Activated CD4-positive, CD25-positive, alpha-beta regulatory T cell treated with anti-CD3 and anti-CD28 coated beads, Interleukin-2, amount 50 U/mL, for 24 hours (primary cell): ENCODE measurements around the gene TYK2.
A peak's percentile ranks its signal among the peaks of the same experiment; 100 is the strongest.
"Not testable (repeated sequence)": the region's sequence is repeated elsewhere in the genome, so short reads cannot be mapped to it uniquely, and the experiment has no call there.

Experiments
- ATAC-seq, 2 donors: fragments of 150-1000 bp; cut with Tn5 transposase; one replicate each; pipeline ENCODE4 v1.10.0; 2021; ENCODE audit warnings: mild to moderate bottlenecking in 1 of 2, moderate library complexity in 1 of 2

The TYK2 gene

DNA sequence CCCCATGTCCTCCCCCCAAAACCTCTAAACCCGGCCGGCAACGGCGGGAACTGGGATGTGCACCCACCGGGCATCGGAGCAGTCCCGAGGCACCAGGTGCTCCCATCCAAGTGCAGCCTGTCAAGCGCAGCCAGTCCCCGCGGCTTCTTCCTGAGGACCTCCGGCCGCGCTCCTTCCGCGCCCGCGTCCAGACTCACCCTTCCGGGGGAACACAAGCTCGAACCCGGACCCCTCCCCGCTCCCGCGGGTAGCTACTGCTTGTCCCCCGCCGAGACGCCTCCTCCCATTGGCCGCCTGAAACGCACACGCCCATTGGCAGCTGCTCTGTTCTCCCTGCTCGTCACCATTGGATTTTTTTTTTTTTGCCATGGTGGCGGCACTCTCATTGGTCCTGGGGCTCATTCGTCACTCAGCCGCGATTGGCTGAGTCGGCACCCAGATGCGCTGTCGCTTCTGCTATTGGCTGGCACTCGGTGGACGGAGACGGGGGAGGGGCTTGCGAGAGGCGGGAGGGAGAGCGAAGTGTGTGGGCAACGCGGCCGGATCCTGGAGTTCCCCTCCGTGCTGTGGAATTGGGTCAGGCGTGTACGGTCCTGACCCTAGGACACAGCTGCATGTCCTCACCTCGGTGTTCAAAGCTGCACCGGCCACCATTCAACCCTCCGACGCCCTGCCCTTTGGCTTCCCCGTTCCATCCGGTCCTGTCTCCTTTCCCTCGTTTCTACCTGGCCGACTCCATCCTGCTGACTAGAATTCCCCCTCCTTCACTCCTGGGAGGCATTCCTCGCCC lies at the start of gene TYK2:
TSS of gene TYK2 (minus strand) at position 260 of the 790 bp plus-strand sequence. CDS start 2,166 bp downstream, outside the sequence.
- peak; percentile 99 for ATAC-seq

DNA sequence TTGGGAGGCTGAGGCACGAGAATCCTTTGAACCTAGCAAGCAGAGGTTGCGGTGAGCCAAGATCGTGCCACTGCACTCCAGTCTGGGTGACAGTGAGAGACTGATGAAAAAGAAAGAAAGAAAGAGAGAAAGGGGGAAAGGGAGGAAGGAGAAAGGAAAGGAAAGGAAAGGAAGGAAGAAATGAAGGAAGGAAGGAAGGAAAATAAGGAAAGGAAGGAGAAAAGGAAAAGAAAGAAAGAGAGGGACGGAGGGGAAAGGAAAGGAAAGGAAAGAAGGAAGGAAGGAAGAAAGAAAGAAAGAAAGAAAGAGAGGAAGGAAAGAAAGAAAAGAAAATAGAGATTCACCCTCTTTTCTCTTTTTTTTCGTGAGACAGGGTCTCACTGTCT lies 48.6 kb upstream of the TYK2 start:
- no peak for ATAC-seq

DNA sequence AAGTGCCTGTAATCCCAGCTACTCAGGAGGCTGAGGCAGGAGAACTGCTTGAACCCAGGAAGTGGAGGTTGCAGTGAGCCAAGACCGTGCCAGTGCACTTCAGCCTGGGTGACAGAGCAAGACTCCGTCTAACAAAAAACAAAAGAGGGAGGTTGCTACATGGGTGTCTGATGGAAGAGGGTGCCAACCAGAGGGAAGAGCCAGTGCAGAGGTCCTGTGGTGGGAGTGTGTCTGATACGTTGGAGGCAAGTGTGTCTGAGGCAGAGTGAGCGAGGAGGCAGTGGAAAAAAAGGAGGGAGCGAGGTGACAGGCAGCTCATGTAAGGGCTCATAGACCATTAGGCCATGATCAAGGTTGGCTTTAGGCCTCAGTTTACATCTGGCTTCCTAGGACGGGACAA lies 46.8 kb upstream of the TYK2 start:
- ATAC-seq = no peak

DNA sequence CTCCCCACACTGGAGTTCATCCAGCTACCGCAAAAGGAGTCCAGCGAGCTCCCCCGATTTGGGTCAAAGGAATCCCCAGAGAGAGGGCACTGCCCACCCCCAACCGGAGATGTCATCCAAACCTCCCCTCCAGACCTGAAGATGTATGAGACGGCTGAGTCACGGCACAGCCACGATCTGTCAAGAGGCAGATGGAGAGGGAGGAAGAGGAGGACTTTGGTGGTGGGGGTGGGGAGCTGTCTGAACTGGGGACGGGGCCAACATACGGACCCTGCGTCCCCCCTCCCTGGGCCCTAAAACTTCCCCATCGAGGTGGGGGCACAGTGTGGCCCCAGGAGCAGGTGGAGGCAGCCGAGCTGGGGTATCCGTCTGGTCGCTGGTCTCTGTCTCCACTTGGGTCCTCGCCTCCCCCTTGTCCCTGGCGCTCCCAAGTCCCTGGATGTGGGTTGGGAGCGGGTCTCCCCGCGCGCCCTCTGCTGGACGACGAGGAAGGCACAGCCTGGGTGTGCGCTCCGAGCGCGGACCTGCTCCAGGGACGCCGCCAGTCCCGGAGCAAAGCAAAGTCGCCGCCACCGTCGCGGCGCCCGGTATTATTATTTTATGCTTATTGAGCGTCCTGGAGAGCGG lies 43.8 kb upstream of the TYK2 start:
- peak in 1 of 2 donors; percentile 15 for ATAC-seq

DNA sequence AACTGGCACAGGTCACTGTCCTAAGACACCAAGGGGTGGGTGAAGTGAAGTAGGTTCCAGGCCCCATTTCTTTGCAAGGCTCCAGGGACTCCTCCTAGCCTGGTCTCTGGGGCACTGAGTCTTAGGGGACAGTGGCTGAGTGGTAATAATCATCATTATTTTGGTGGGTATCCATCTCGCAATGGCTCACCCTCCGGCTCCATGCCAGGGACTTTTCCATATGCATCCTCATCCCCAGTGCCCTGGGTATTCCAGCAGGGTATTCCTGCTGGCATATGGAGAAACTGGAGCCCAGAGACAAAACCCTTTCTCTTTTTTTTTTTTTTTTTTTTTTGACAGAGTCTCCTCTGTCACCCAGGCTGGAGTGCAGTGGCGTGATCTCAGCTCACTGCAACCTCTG lies 42.5 kb upstream of the TYK2 start:
- no peak for ATAC-seq

DNA sequence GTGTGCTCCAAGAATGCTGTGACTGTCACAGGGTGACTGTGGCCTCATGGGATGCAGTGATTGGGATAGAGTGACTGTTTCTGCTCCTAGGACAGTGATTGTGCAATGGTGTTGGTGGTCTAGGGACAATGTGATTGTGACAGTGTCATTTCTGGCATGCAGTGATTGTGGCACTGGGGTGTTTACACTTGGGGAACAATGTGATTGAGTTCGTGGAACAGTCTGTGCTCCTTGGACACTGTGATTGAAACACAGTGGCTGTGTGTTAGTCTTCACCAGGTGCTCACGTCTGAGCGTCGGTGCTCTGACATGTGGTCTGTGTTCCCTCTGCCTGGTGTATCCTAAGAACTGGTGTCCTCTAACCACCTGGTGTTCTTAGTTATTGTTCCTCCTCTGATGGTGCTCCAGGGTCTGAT lies 41.7 kb upstream of the TYK2 start:
- no peak for ATAC-seq

DNA sequence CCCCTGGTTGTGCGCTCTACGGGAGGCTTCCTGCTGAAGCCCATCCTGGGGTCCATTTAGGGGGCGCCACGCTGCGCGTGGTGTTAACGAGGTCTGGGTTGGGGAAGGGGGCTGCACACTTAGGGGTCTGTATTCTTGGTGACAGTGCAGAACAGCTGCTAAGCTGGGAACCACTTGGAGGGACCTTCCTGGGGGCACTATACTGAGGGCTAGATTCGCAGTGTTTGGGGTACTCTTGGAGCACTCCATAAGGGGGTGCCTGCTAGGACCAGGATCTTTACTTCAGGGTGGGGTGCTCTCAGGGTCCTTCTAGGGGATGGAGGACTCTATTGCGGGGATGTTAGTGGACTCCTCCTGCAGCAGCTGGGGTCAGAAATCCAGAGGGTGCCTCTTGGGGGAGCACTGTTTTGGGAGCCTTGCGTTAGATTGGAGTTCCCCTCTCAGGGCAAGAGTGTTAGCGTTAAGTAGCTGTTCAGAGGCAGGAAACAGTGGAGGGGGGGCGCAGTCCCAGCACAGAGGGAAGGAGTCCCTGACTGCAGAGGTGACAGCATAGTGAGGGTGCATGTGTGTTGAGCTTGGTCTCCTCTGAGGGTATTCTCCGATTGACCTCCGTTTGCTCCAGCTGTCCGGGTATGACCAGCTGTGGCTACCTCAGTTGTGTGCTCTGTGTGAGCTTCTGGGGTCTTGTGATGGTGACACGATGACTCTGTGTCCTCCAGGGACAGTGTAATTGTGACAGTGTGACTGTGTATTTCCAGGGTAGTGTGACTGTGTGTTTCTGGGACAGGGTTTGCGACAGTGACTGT lies 41.1 kb upstream of the TYK2 start:
- ATAC-seq = no peak

DNA sequence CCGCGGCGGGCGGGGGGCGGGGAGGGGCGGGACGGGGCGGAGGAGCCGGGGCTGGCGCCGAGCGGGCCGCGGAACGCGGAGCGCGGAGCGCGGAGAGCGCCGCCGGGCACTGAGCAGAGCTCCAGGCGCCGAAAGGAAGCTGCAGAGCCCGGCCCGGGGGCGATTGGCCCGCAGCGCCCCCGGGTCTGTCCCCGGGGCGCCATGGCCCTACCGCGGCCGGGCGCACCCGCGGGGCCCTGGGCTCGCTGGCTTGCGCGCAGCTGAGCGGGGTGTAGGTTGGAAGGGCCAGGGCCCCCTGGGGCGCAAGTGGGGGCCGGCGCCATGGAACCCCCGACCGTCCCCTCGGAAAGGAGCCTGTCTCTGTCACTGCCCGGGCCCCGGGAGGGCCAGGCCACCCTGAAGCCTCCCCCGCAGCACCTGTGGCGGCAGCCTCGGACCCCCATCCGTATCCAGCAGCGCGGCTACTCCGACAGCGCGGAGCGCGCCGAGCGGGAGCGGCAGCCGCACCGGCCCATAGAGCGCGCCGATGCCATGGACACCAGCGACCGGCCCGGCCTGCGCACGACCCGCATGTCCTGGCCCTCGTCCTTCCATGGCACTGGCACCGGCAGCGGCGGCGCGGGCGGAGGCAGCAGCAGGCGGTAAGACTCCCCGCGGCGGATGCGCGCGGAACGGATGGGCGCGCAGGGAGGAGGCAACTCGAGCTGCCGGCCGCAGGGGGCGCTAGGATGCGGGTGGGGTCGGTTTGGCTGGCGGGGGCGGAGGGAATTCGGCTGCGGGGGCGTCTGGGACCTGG lies 40.3 kb upstream of the TYK2 start, which contains the start of gene PDE4A:
TSS of gene PDE4A (plus strand) at position 95 of the 796 bp plus-strand sequence. CDS start at position 322, 227 bp downstream.
- no peak for ATAC-seq

DNA sequence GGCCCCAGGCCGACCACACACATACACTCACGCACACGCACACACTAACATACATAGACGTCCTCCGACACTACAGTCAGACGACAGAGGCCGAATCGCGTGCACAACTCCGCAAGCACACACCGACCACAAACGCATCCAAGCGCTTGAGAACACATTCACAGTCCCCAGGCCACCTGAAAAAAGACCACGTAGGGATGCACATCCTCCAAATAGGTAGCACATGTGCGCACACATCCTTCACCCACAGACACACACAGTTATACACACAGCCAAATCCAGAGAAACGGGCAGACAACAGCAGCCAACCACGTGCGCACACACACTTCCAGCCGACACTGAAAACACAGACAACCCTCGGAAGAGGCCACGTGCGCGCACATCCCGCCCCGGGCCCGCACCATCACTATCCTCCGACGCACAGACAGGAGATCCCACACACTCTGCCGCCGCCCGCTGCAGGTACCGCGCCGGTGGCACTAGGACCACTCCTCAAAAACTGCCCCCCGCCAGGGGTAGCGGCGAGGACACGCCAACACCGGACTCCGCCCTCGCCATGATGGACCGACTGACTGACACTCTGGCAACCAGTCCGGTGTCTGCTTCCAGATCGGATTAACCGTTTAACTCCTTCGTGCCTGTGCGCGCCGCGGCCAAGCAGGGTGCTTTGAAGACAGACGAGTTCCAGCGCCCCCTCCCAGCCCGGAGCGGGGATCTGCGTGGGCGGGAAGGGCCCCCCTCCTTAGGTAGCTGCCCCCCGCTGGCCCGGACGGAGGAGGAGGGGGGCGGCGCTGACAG lies 39.5 kb upstream of the TYK2 start:
- peak; percentile 16 to 18 for ATAC-seq

DNA sequence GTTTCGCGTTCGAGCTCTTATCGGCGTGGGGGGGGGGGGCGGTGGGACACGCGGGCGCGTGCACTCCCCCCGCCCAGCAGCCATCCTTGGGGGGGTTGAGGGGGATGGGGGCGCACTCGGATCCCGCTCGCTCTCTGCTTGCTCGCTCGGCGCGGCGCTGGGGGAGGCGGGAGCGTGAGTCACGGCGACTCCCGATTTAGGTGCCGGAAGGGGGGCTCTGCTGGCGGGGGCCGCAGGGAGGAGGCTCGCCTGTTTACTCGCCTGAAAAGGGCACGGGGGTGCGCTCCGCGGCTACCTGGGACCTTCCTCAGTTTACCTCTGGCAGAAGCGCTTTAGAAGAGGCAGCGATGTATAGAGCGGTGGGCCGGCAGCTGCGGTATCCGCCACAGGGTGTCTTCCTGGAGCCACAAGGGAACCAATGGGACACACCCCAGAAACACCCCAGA lies 38.9 kb upstream of the TYK2 start:
- ATAC-seq = no peak

DNA sequence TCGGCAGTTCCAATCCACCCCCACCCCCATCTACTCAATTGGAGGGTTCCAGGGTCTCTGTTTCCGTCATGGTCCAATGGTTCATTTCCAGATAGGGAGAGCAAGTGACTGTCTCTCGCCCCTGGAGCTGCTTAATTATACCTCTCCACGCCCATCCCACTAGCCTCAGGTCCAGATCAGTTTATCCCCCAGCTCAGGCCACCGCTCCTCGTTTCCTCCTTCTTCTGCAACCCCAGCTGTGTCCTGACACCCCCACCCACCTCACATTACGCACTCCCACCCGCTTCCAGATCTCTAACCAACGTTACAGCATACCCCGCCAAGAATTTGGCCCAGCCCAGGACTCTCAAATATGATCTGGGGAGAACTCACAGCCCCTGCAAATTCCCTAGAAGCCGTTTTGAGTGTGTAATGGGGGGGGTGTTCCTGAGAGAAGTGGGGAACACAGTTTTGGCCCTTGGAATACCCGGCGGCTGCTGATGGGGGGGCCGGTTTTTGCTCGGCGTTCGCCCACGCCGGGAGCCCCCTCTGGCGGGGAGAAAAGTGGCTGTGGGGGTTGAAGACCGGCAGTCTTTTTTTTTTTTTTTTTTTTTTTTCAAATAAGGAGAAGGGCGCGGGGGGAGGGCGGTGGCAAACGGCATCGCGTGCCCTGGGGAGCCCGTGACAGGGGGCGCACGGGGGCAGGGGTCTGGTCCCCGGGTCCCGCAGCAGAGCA lies 38.3 kb upstream of the TYK2 start:
- ATAC-seq = no peak

DNA sequence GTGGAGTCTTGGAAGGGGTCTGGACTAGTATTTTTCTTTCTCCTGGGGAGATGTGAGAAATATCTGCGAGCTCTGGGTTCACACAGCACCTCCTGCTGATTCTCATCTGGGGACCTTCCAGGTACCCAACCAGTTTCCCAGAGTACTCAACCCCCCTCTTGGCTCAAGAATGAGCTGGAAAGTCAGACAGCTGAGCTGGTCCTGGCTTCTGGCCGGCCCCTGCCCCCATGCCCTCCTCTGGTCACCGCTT lies 37.8 kb upstream of the TYK2 start:
- no peak for ATAC-seq

DNA sequence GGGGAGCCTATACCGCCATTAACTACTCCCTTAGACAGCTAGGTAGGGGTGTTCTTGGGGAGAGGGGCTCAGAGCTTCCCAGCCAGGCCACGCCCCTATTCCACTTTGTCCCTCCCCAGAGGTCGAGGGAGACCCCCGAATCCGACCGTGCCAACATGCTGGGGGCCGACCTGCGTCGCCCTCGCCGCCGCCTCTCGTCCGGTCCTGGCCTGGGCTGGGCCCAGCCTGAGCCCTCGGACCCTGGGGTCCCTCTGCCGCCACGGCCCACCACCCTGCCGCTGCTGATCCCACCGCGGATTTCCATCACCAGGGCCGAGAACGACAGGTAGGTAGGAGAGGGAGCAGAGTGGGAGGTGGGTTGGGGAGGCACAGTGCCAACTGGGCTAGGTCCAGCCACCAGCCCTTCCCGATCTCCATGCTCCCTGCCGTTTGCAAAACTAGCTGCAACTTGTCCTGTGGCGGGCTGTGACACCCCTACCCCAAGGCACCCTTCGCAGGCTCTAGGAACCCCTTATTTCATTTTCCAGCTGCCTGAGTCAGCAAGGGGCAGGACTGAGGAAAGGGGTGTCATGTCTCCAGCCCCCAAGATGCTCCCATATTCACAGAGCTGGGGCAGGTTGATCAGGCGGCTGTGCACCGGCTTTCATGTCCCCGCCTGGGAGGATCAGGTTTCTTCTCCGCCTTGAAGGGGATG lies 37.3 kb upstream of the TYK2 start:
- ATAC-seq = no peak

DNA sequence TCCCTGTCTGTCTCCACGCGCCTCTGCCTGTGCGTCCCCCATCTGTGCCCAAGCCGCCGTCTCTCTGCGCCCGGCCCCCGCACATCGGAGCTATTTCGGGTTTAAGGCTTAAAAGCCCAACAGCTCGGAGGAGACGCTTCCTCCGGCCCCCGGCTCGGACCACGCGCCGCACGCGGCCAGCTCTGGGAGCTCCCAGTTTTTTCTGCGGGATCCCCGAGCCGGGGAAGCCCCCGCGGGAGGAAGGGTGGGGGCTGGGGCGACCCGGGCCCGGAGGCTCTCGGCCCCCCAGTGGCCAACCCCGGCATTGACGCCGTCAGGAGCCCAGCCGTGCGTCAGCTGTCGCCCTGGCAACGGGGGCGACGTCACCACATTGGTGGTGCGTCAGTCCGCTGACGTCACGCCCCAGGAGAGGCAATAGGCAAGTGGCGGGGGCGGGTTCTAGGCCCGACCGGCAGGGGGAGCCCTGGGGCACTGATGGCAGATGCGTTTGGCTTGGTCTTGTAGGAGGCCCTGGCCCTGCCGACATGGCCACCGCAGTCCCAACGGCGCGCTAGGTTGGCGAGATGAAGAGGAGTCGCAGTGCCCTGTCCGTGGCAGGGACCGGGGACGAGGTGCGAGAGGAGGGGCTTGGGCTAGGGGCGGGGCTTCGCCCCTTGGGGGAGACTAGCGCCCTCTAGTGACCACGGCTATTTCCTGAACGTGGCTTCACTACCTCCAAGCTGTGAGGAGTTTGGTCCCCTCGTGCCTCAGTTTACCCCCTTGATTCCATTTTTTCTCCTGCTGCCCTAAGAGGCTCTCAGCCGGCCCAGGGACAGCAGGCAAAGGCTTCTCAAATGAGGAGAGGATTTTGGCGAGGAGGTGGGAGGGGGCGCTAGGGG lies 36.2 kb upstream of the TYK2 start:
- ATAC-seq = peak; percentile 56 to 59

DNA sequence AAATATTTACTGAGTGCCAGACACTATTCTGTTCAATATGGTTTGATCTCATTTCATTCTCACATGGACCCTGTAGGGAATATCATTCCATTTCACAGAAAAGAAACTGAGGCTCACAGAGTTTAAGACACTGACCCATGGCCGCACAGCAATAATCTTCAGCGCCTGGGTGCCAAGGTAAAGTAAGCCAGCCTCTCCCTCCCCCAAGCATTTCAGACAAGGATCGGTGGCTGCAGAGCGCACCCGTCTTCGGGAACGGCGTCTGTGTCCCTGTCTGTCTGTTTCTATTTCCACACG lies 35.7 kb upstream of the TYK2 start:
- no peak for ATAC-seq

DNA sequence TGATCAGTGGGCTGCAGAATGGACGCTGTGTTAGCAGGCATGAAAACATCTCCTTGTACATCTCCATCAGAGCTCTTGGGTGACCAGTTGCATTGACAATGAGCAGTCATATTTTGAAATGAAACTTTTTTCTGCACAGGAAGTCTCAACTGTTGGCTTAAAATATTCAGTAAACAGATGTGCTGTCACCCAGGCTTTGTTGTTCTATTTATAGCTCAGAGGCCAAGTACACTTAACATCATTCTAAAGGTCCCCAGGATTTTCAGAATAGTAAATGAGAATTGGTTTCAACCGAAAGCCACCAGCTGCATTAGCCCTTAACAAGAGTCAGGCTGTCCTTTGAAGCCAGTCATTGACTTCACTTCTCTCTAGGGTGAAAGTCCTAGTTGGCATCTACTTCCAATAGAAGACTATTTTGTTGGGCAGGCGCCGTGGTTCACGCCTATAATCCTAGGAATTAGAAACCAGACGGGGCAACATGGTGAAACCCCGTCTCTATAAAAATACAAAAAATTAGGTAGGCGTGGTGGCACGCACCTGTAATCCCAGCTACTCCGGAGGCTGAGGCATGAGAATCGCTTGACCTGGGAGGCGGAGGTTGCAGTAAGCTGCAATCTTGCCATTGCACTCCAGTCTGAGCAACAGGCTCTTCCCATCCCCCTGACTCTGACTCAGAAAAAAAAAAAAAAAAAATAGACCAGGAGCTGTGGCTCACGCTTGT lies 32.0 kb upstream of the TYK2 start:
- ATAC-seq = peak; percentile 59

DNA sequence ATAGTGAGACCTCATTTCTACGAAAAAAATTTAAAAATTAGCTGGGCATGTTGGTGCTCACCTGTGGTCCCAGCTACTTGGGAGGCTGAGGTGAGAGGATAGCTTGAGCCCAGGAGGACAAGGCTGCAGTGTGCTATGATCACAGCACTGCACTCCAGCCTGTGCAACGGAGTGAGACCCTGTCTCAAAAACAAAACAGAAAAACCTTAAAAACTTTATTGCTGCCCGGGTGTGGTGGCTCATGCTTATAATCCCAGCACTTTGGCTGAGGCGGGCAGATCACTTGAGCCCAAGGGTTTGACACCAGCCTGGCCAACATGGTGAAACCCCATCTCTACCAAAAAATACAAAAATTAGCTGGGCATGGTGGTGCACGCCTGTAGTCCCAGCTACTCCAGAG lies 30.9 kb upstream of the TYK2 start:
- ATAC-seq = not testable (repeated sequence)

DNA sequence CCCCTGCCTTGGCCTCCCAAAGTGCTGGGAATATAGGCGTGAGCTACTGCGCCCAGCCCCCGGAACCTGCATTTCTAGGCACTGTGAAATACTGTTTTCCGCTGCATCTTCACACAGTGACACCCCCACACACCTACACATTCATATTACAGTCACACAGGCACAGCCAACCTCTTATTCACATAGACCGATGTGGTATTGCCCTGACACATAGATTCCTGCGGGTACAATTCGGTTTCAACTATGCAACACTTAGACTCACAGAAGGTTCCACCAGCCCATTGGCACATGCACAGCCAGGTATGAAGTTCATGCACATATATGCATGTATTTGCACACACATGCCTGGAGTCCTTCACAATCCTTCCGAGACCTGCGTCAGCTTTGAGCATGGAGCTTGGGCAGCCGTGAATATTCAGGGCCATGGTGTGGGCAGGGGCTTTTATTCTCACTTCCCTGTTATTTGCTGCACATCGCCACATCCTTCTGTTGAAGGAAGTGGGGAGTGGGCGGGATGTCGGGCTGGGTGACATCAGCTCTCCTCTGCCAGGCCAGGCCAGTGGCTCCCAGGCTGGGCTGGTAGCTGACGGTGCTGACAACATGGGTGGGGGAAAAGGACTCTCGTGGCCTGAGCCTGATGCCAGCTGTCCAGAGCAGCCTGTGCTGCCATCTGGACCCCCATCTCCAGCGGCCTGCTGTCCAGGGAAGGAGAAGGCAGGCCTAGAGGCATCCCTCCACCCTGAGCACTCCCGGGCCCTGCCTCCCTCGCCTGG lies 28.3 kb upstream of the TYK2 start:
- ATAC-seq = peak; percentile 68 to 73
